Astrocyte of the spinal cord (primary cell): ENCODE measurements around the gene MACROD2.

Source experiments
- DNase-seq: peaks from one replicate; pipeline ENCODE4 v3.0.0; 2011; ENCODE audit warnings: low read depth, low spot score
- H3K4me3 ChIP-seq: 2 replicates; pipeline ENCODE4 v1.5.1; 2011; ENCODE audit warnings: low read depth, mild to moderate bottlenecking, low read length, moderate library complexity
- in situ Hi-C: cut with HindIII; loops from 2 replicates; pipeline ENCODE4 v1.10.0; 2017; ENCODE audit warnings: low sequenced_read_pairs
- TF ChIP-seq, protein P1 (sequence below): IDR thresholded peaks from 2 replicates; pipeline ENCODE4 v1.5.1; 2012; ENCODE audit warnings: low read depth, mild to moderate bottlenecking, low read length, inconsistent platforms

The MACROD2 gene

DNA sequence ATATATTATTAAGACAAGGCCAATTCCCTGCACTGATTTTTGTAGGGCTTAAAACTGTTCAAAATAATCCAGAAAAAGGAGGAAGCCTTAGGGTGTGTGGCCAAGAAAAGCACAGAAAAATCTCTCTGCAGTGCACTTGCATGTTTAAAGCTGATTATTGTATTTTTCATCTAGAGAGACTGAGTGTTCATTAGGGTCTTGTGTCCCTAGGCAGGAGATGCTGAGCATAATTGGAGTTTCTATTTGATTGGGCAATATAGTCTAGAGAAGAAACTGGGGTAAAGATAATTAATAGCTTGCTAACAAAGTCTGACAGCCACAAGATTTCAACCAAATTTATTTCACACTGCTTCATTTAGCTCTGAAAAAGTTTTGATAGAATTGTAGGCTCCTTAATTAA, 339.7 kb downstream of the MACROD2 start:
- no peak for DNase-seq
- H3K4me3 ChIP-seq = no peak overlapping the region
- TF ChIP-seq, protein P1, sequence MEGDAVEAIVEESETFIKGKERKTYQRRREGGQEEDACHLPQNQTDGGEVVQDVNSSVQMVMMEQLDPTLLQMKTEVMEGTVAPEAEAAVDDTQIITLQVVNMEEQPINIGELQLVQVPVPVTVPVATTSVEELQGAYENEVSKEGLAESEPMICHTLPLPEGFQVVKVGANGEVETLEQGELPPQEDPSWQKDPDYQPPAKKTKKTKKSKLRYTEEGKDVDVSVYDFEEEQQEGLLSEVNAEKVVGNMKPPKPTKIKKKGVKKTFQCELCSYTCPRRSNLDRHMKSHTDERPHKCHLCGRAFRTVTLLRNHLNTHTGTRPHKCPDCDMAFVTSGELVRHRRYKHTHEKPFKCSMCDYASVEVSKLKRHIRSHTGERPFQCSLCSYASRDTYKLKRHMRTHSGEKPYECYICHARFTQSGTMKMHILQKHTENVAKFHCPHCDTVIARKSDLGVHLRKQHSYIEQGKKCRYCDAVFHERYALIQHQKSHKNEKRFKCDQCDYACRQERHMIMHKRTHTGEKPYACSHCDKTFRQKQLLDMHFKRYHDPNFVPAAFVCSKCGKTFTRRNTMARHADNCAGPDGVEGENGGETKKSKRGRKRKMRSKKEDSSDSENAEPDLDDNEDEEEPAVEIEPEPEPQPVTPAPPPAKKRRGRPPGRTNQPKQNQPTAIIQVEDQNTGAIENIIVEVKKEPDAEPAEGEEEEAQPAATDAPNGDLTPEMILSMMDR = no peak
- in situ Hi-C loops = no loop called here

DNA sequence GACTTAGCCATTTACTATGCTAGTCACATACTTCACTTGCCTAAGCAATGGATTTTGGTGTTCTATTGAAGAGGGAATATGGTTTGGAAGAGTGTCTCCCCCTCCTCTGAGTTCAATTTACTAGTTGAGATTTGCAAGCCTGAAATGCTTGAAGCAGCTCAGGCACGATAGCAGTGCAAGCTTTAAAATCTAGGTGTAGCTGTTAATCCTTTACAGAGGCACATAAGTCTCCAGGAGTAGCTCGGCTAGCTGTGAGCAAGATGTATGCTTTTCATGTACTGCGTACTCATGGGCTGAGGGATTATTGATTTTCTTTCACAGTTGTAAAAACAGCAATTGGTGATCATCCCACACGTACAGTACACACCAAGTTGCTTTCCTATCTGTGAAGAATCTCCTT, 341.4 kb downstream of the MACROD2 start:
- TF ChIP-seq, protein P1 = no peak
- peak overlapping the region; percentile 38 for H3K4me3 ChIP-seq
- in situ Hi-C loops = no loop called here
- no peak for DNase-seq

- peak; percentile 97 for DNase-seq
- TF ChIP-seq, protein P1 = peak; percentile 85
- in situ Hi-C loops = no loop called here
- H3K4me3 ChIP-seq = peak within 1 kb of the TSS; percentile 38
These were observed 342.3 kb downstream of the MACROD2 start, which contains the start of gene FLRT3 for GRCh38 chr20:14337400-14338171. Gene FLRT3 (minus strand): TSS chr20:14337612. CDS start chr20:14327506, 10,106 bp downstream.

DNA sequence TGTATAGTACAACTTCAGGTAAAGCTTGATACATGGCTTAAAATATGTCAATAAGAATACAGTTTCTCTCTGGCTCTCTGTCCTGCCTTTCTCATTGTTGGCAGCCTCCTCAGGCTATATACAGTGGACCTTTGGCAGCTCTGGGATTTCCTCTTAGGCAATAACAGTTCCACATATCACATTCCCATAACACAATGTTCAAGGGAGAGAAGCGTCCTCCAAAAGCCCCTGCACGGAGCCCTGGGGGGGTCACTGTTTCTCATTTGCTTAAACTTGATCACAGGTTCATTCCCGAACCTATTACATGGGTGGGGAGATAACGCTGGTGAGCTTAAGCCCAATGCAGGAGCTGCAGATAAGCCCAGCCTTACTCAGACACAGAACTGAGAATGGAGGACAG, 346.5 kb downstream of the MACROD2 start:
- in situ Hi-C loops = no loop called here

DNA sequence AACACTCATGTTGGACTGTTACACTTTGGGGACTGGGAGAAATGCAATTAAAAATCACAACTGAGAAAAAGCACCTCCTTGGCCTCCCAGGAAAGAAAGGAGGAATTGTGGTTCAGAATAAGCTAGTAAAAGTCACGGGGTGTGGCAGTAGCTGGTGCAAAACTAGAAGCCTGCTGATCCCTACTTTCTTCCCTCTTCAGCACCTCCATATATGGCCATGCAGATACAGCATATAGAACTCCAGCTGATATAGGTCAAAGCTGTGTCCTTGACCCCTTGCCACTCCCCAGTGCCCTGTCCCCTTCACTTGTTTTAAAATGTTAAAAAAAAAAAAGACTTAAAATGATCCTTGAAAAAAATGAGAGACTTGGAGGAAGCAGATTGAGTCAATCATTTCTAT, 347.6 kb downstream of the MACROD2 start:
- TF ChIP-seq, protein P1 = no peak
- H3K4me3 ChIP-seq = no peak overlapping the region
- in situ Hi-C loops = no loop called here
- no peak for DNase-seq

More for the DNA sequence above, 346.5 kb downstream of the MACROD2 start:
- DNase-seq = no peak
- TF ChIP-seq, protein P1 = no peak
- H3K4me3 ChIP-seq = no peak overlapping the region

GRCh38 chr20:14343491-14344065, 348.3 kb downstream of the MACROD2 start:
- no peak for DNase-seq
- no peak overlapping the region for H3K4me3 ChIP-seq
- TF ChIP-seq, protein P1 = no peak
- in situ Hi-C loops = no loop called here
